ENCODE results near the gene C1RL.

DNA sequence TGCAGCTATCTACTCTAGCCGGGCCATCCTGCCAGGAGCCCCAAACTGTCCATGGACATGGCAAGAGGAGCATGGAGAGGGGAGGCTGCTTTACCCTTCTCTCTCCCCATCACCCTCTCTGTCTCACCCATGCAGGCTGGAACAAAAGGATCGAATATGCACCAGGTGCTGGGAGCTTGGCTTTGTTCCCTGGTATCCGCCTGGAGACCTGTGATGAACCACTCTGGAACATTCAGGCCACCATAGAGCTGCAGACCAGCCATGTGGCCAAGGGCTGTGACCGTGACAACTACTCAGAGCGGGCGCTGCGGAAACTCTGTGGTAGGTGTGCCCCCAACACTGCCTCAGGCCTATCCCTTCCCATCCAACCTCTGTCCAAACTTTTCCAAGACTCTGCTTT is 27.1 kb upstream of the C1RL start:
- TF ChIP-seq, protein P1, sequence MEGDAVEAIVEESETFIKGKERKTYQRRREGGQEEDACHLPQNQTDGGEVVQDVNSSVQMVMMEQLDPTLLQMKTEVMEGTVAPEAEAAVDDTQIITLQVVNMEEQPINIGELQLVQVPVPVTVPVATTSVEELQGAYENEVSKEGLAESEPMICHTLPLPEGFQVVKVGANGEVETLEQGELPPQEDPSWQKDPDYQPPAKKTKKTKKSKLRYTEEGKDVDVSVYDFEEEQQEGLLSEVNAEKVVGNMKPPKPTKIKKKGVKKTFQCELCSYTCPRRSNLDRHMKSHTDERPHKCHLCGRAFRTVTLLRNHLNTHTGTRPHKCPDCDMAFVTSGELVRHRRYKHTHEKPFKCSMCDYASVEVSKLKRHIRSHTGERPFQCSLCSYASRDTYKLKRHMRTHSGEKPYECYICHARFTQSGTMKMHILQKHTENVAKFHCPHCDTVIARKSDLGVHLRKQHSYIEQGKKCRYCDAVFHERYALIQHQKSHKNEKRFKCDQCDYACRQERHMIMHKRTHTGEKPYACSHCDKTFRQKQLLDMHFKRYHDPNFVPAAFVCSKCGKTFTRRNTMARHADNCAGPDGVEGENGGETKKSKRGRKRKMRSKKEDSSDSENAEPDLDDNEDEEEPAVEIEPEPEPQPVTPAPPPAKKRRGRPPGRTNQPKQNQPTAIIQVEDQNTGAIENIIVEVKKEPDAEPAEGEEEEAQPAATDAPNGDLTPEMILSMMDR (IDR thresholded peaks at IDR 0.05; ENCODE audit: insufficient read depth, low read length, poor library complexity, severe bottlenecking) = no peak
- TF ChIP-seq EZH2phosphoT487 (conservative IDR thresholded peaks at IDR 0.05; ENCODE audit: low read length) = no peak
